Parathyroid adenoma (tissue), 2 donors: Measurements from ENCODE around the gene CXXC5.

Experiments used
- H2AFZ ChIP-seq: fragments of 300-600 bp; sonication (generic); one replicate; pipeline ENCODE4 v1.7.0; 2017; ENCODE audit warnings: antibody characterized with exemption, mild to moderate bottlenecking
- H3K27ac ChIP-seq: fragments of 300-600 bp; sonication (generic); one replicate; pipeline ENCODE4 v1.7.0; 2017
- H3K27me3 ChIP-seq: fragments of 300-600 bp; sonication (generic); one replicate; pipeline ENCODE4 v1.7.0; 2017; ENCODE audit warnings: low read length; ENCODE audit not compliant: control insufficient read depth, insufficient read depth
- H3K36me3 ChIP-seq: fragments of 300-600 bp; sonication (generic); one replicate; pipeline ENCODE4 v1.7.0; 2017; ENCODE audit warnings: low read length; ENCODE audit not compliant: control insufficient read depth, insufficient read depth
- H3K4me1 ChIP-seq: fragments of 300-600 bp; sonication (generic); one replicate; pipeline ENCODE4 v1.7.0; 2017; ENCODE audit warnings: control low read depth
- H3K4me2 ChIP-seq: fragments of 300-600 bp; sonication (generic); one replicate; pipeline ENCODE4 v1.7.0; 2017; ENCODE audit warnings: low read length
- H3K4me3 ChIP-seq: fragments of 300-600 bp; sonication (generic); one replicate; pipeline ENCODE4 v1.7.0; 2017; ENCODE audit warnings: low read depth, low read length
- H3K79me2 ChIP-seq: fragments of 300-600 bp; sonication (generic); one replicate; pipeline ENCODE4 v1.7.0; 2017; ENCODE audit warnings: control low read depth
- H3K9ac ChIP-seq: fragments of 300-600 bp; sonication (generic); one replicate; pipeline ENCODE4 v1.7.0; 2017; ENCODE audit warnings: mild to moderate bottlenecking
- H3K9me3 ChIP-seq: fragments of 300-600 bp; sonication (generic); one replicate; pipeline ENCODE4 v1.7.0; 2017; ENCODE audit warnings: low read length; ENCODE audit not compliant: control insufficient read depth
- CTCF ChIP-seq: fragments of 300-600 bp; sonication (generic); IDR thresholded peaks from one replicate; pipeline ENCODE4 v1.7.0; 2017; ENCODE audit warnings: antibody characterized with exemption, mild to moderate bottlenecking
- donor health status: primary hyperparathyroidism.

The CXXC5 gene

GRCh38 chr5:139681112-139681458 lies 32.9 kb downstream of the CXXC5 start:
- Histone ChIP-seq H3K36me3 (no peaks in the 10 kb centered on the region), H3K4me1 (peaks cover 22% of the 10 kb centered on the region), H3K9ac (no peak overlapping the region), H3K27me3 (no peaks in the 10 kb centered on the region), H2AFZ (no peak overlapping the region), H3K9me3 (no peaks in the 10 kb centered on the region), H3K4me2 (no peak overlapping the region), H3K79me2 (peaks cover 11% of the 10 kb centered on the region), H3K4me3 (no peak overlapping the region), H3K27ac (no peak overlapping the region)
- TF ChIP-seq CTCF, result no peak

- H2AFZ ChIP-seq, result no peak overlapping the region
- no peaks in the 10 kb centered on the region for H3K36me3 ChIP-seq
- H3K4me2 ChIP-seq, result no peak overlapping the region
- H3K79me2 ChIP-seq, result peaks cover 11% of the 10 kb centered on the region
- H3K4me3 ChIP-seq, result no peak overlapping the region
- peaks cover 22% of the 10 kb centered on the region for H3K4me1 ChIP-seq
- no peak for TF ChIP-seq CTCF
- no peaks in the 10 kb centered on the region for H3K27me3 ChIP-seq
- H3K9ac ChIP-seq, result no peak overlapping the region
- H3K9me3 ChIP-seq, result no peaks in the 10 kb centered on the region
- H3K27ac ChIP-seq, result no peak overlapping the region
These were observed 33.3 kb downstream of the CXXC5 start for GRCh38 chr5:139681466-139681865.

- Histone ChIP-seq H3K36me3 (no peaks in the 10 kb centered on the region), H3K9ac (no peak overlapping the region)
- TF ChIP-seq CTCF, result no peak
These were observed 34.1 kb downstream of the CXXC5 start for GRCh38 chr5:139682016-139682975.

GRCh38 chr5:139683295-139684271 lies 35.4 kb downstream of the CXXC5 start:
- no peak overlapping the region for H3K9ac ChIP-seq
- no peak overlapping the region for H2AFZ ChIP-seq
- no peak overlapping the region for H3K27ac ChIP-seq
- TF ChIP-seq CTCF, result no peak
- H3K4me1 ChIP-seq, result peaks cover 7% of the 10 kb centered on the region
- H3K27me3 ChIP-seq, result no peaks in the 10 kb centered on the region
- H3K79me2 ChIP-seq, result peaks cover 7% of the 10 kb centered on the region
- no peak overlapping the region for H3K4me2 ChIP-seq
- no peaks in the 10 kb centered on the region for H3K9me3 ChIP-seq
- H3K36me3 ChIP-seq, result no peaks in the 10 kb centered on the region
- H3K4me3 ChIP-seq, result no peak overlapping the region

More at GRCh38 chr5:139682016-139682975, 34.1 kb downstream of the CXXC5 start:
- Histone ChIP-seq H2AFZ (no peak overlapping the region), H3K4me3 (no peak overlapping the region), H3K9me3 (no peaks in the 10 kb centered on the region), H3K79me2 (peaks cover 11% of the 10 kb centered on the region), H3K27ac (no peak overlapping the region), H3K4me1 (peaks cover 20% of the 10 kb centered on the region), H3K4me2 (no peak overlapping the region), H3K27me3 (no peaks in the 10 kb centered on the region)
